SW480 (cell line): ENCODE data around the gene UFSP2.

Experiments used
- DNase-seq: peaks from one replicate; pipeline ENCODE4 v3.0.0-alpha.2; 2016; ENCODE audit warnings: low spot score

The UFSP2 gene

DNA sequence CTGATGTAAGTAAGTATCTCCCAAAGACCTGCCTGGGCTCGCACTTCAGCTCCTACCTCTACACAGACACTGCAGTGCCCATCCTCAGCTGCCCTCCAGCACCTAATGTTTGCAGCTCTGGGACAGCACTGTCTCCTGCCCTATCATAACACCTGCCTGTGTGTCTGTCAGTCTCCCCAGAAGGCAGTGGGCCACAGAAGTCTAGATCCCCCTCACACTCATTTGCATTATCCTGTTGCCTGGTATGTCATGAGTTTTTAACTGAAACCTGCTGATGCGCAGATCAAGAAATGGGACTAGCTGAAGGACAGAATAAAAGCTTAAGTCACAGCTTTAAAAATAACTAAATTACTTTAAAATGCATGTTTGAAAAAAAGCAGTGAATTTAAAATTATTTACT, 73.0 kb downstream of the UFSP2 start:
- DNase-seq: no peak

DNA sequence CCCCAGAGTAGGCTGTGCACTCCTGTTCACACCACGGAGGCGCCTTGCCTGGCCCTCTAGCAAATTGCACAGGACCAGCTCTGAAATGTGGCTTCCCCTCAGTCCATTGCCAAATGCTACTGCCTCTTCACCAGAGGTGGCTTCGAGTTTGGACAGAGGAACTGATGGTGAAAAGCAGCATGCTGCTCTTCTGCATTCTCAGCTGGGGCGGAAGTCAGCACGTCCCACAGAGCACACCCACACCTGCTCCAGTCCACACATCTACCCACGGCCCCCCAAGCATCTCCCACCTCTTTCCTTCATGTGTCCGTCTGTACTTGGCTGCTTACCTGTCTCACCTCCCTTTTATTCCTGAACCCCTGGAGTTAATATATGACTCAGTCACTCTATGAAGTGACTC, 73.6 kb downstream of the UFSP2 start:
- no peak for DNase-seq

DNA sequence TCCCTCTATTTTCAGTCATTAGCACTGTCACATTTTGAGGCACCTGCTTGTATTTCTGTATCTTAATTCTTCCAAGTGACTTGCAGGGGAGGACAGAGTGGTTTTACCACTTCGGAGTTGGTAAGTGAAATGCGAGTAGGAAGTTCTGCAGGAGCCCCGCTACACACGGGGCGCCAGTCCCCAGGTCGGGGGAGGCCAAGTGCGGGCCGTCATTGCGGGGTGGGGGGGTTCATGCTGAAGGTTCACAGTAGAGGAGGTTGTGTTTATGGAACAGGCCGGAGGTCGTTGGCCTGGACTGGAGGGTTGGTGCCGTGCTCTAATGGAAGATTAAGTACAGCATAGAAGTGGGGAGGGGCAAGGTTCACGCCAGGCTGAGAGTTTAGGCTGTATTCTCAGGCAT, 74.1 kb downstream of the UFSP2 start:
- no peak for DNase-seq
